Neural cell (in vitro differentiated cells): Measurements from ENCODE around the gene EBPL.

Experiments
- CTCF ChIP-seq: fragments of 450-650 bp; IDR thresholded peaks from 2 replicates; pipeline ENCODE4 v1.5.1; 2014; ENCODE audit warnings: antibody characterized with exemption, mild to moderate bottlenecking, moderate library complexity; ENCODE audit not compliant: poor library complexity, severe bottlenecking
- POLR2AphosphoS5 ChIP-seq: IDR thresholded peaks from 2 replicates; pipeline ENCODE4 v1.6.1; 2012
- RAD21 ChIP-seq: fragments of 450-650 bp; conservative IDR thresholded peaks from 2 replicates; pipeline ENCODE4 v1.6.1; 2014; ENCODE audit warnings: antibody characterized with exemption, mild to moderate bottlenecking, moderate library complexity
- SMC3 ChIP-seq: fragments of 450-650 bp; conservative IDR thresholded peaks from 2 replicates; pipeline ENCODE4 v1.6.1; 2014; ENCODE audit warnings: antibody characterized with exemption, mild to moderate bottlenecking, moderate library complexity; ENCODE audit not compliant: poor library complexity
- TAF1 ChIP-seq: IDR thresholded peaks from 2 replicates; pipeline ENCODE4 v1.6.1; 2012; ENCODE audit warnings: low read depth

DNA sequence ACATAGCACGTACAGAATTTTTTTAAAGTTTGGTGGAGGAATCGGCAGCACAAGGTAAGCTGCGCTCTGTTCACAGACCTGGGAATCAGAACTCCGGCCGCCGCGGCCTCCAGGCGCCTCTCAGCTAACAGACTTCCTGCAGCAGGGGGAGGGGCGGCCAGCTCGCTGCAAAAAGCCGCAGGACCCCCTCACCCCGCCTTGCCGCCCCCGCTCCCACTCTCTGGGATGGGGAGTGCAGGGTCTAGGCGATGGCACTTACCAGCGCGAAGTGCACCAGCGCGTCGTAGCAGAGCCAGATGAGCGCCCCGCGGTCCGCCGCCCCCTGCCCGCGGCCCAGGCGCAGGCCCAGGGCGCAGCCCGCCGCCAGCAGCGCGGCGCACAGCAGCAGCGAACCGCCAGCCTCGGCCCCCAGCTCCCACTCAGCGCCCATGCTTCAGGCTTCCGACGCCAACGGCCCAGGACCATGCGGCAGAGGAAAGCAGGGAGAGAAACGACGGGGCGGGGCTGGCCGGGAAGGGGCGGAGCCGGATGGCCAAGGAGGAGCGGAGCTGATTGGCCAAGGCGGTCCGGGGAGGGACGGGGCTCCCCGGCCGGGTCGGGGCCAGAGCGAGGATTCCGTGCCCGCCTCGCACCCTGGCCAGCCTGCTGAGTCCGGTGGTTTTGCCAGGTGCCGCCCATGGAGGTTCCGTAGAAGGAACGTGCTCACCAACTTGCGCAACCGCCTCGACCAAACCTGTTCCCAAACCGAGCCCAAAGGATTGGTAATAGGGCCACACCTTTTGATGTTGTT lies at the start of gene EBPL:
- peak; percentile 45 for TF ChIP-seq RAD21
- TF ChIP-seq TAF1: no peak
- TF ChIP-seq SMC3: peak; percentile 47
- no peak for TF ChIP-seq CTCF
- peak; percentile 68 for TF ChIP-seq POLR2AphosphoS5
